Raji (cell line): ENCODE data around the gene SOST.

Experiments
- POLR2A ChIP-seq: IDR thresholded peaks from 2 replicates; pipeline ENCODE4 v1.6.1; 2011; ENCODE audit warnings: low read depth, low read length, control low read depth; ENCODE audit not compliant: insufficient read depth

Gene SOST

DNA sequence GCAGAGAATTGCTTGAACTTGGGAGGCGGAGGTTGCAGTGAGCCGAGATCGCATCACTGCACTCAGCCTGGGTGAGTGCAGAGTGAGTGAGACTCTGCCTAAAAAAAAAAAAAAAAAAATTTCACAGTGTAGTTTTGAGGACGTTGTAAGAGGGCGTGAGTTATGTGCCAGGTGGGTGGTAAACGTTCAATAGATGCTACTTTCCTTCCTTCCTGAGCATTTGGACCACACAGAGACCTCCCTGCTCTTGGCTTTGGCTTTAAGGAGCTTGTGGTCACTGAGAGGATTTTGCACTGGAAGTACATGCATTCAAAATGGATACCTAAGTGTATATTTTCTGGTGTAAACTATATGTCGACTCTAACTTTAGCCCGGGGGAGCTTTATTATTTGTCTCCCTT lies 30.5 kb downstream of the SOST start:
- TF ChIP-seq POLR2A: no peak

DNA sequence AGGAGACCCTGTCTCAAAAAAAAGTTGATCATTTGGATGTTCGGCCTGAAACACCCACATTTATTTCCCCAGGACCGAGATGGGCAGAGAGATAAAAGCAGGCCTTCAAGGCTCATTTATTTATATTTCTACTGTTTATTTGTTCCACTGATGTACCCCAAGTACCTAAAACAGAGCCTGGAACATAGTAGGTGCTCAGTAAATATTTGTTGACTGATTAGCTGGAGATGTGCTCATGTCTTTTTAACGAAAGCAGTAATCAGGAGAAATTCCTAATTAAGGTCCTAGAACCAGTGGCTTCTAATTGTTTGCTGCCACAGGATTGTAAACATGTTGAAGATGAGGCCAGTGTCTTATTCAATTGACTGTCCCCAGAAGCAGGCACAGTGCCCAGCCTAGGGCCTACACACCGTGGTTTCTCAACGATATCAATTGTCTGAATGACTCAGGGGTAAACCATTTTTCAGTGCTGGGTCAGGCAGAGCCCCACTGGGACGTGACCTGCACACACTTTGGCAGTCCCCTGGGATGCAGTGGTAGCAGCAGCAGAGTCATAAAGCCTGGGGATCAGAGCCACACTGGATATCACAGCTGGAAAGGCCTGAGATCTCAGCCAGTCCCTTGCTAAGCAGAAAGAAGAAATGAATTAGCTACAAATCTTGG lies 34.8 kb downstream of the SOST start:
- no peak for TF ChIP-seq POLR2A

DNA sequence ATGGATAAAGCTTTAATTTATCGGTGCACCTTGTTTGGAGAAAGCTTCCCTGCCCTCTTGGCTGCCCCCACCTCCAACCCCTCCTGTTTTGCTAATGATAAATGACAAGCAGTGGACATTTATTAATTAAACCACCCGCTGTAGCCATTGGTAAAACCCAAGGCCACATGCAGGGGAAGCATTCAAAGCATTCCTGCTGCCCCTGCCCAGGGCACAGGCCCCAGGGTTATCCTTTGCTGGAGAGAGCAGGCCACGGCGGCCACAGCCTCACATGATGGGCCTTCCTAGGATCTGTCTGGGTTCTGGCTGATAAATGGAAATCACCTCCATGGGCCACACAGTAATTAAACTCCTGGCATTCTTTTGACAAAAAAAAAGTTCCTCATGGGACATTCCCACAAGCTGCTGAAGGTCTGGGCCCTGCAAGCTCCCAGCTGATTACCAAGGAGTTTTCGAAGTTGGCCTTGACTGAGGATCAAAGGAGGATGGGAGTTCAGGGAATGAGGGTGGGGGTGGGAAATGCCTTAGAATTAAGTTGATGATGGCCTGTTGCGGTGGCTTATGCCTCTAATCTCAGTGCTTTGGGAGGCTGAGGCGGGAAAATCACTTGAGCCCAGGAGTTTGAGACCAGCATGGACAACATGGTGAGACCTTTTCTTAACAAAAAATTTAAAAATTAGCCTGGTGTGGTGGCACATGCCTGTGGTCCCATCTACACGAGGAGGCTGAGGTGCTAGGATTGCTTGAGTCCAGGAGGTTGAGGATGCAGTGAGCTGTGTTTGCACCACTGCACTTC lies 35.5 kb downstream of the SOST start:
- no peak for TF ChIP-seq POLR2A

DNA sequence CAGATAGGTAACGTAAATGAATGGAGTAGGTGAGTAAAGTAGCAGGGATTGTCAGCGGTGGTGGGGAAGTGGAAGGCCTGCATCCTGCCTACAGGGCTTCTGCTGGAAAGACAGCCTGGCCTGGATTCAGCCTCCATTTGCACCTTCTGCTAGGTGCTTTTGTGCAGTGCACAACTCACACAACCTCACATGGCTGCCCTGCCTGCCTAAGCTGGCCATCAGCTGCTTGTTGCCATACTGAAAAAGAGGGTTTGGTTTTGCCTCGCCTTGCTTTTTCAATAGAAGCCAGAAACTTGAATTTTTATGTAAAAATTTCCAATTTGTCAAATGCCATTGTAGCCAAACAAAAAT lies 36.3 kb downstream of the SOST start:
- no peak for TF ChIP-seq POLR2A

DNA sequence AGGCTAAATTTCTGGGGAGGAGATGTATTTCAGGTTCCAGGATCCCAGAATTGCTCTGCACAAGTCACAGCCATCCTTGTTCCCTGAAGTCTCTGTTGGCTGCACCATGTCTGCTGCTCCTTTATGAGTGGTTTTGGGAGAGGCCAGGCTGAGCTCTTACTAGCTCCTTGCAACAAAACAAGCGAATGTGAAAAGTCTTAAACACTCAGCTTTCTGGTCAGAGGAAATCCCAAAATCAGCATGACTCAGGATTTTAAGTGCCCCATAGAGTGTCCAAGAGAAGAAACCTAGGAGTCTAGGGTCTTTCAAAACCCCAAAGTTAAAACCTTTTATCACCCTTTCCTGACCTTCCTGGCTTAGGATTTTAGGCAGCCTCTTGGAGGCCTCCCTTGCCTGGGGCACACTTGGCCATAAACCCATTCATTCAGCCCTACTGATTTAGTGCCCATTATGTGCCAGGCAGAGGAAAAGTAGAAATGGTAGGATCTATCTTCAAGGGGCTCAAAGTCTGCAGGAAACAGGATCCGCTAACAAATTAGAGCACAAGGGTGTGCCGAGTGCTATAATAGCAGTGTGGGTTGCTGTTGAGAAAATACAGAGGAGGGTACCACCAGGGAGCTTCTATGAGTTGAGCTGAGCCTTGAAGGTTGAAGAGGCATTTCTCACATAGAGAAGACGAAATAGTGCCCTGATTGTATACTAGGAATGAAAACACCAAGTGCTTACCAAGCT lies 36.9 kb downstream of the SOST start:
- TF ChIP-seq POLR2A: no peak

DNA sequence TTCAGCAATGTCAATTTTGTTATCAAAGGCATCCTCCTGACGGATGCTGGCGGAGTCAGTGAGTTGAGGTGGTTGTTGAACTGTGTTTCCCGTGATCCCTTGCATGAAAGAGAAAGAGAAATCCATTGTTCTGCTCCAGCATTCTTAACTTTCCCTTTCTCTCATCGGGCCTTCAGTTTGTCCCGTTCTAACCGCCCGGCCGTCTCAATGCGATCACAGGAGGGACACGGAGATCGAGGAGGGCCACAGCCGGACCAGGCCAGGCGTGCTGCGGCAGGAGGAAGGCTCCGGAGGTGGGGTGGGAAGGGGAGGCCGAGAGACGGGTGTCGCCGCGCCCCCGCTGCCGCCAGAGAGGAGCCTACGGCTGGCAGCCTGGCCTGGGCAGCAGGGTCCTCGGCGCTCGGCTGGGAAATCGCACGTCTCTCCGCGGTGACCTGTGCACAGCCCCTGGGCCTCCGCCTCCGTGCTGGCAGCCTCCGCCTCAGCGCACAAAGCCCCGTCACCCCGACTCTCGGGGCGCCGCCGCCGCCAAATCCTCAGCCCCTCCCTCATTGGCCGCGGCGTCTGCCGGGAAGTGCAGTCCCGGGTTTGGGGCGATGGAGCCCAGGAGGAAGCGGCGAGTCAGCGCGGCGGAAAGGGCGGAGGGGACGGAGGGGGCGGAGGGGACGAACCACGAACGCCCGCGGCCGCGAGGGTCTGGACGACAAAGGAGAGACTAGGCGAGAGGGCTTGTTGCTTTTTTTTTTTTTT lies 38.1 kb downstream of the SOST start:
- TF ChIP-seq POLR2A: no peak

DNA sequence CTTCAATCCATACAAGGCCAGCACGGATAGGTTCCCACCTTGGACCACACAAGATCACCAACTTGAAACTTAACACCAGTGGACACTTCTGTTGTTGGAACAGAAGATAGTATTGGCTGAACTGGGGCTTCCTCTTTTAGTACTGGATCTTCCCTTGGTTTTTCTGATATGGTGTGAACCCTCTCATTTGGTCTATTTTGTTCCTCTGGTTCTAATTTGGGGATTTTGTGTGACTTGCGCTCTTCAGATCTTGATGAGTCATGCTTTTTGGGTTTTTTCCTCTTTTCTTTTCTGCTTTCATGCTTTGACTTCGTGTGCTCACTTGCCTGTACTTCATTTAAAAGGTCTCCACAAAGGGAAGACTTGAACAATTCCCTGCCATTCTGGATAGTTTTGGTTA lies 39.0 kb downstream of the SOST start:
- no peak for TF ChIP-seq POLR2A

DNA sequence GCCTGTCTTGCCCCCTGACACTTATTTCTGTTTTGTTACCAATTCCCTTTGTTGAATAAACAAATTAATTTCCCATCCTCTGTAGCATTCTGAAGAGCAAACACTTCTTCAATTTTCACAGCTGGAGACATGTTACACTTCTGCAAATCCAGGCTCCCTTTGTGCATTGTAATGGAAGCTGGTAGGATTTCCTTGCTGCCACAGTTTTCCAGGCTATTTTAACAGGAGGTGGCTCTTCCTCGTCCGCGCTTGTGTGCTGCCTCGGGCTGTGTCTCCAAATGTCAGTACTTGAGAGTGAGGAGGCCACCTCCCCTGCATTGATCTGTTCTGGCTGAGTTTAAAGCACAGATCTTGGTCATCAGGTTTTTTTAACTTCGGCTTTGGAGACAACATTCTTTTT lies 40.0 kb downstream of the SOST start:
- TF ChIP-seq POLR2A: no peak

DNA sequence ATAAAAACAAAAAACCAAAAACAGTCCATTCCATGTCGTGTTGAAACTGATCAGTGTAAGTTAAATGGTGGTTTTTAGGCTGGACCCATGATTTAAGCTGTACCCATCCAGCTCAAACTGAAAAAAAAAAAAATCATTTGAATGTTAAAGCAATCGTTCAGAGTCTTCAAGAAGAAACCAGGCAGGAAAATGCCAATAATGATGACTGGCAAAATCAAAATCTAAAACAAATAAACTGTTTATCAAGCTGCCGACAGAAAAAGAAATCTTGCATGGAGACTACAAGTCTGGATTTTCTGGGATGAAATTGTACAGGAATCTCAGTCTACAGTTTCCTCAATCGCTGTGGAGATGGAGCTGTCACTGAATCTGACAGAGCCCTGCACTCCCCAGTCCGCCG lies 40.7 kb downstream of the SOST start:
- TF ChIP-seq POLR2A: no peak

DNA sequence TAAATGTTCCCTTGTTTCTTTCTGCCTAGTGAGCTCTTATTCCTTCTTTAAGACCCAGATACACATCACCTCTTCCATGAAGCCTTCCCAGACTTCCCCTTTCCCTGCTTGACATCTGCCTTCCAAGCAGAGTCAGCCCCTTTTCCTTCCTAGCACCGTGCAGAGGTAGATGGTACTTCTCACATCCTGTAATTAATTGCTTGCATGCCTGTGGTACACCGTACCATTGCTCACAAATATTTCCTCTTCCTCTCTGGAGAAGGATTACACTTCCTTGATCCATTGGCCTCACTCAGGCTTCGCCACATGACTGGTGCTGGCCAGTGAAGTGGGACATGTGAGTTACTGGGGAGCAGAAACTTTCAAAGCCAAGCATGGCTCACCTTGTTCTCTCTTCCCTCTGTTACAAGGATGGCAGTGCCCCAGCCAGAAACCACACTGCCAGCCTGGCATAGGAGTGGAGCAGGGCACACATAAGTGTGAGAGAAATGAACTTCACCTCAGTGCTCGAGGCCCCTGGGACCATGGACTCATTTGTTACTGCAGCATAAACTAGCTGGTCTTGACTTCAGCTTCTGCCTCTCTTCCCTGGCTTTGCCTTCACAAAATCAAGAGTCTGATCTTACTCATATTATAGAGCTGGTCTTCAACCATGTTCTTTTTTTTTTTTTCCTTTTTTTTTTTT lies 44.0 kb downstream of the SOST start:
- TF ChIP-seq POLR2A: no peak

DNA sequence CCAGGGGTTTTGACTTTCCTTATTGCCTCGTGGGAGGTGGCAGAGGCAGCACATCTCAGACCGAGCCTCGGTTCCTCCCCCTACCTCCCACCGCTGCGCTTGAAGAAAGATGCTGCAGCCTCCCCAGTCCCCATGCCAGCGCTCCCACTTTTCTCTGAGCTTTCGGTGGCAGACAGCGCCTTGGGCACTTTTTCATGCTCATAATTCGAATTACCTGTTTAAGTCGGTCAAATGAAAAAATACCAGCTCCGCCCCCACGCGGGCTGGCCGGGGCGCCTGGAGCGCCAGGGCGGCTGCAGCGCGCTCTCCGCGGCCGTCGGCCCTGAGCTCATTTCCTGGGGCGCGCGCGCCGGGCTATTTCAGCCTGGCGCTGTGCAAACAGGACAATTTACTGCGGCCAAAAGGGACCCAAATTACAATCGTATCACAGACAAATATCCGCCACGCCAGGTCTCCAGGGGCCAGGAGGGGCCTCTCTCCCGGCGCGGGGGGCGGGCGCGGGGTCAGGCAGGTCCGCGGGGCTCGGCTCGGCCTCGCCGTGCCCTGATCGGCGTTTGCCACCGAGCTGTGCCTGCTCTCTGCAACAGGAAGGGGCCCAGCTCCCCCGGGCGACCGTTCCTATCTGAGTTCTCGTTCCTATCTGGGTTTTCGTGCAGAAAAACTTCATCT lies 45.0 kb downstream of the SOST start:
- TF ChIP-seq POLR2A: no peak

DNA sequence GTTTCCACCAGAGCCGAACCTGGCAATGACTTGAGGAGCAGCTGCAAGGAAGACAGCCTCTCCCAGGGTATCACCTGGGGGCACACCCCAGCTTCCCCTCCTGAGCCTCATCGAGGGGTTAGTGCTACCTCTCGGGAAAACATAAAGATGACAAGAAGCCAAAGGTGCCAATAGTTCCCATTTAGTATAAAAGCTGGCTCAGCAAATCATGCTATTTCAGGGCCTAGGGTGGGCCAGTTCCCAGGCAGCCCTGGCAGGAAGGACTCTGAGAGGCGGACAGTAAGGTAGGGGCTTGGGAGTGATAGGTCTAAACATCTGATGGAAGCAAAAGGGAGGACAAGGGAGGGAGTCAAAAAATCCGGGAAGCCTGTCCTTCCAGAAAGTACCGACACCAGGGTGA lies 46.2 kb downstream of the SOST start:
- TF ChIP-seq POLR2A: no peak

DNA sequence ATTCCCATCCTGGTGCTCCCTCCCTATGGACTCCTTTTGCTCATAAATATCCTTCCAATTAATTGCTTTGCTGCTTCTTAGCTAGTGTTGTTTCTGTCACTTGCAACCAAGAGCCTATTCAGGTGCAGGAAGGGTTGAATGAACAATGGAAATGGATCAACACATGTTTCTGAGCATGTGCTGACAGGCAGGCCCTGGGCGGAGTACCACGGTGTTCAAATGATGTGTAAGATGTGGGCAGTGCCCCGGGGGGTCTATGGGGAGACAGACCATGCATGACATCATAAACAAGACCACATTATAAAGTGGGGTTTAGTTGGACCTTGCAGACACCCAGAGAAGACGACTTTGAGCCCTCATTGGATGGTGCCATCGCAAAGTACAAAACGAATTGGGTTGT lies 48.5 kb downstream of the SOST start:
- no peak for TF ChIP-seq POLR2A

DNA sequence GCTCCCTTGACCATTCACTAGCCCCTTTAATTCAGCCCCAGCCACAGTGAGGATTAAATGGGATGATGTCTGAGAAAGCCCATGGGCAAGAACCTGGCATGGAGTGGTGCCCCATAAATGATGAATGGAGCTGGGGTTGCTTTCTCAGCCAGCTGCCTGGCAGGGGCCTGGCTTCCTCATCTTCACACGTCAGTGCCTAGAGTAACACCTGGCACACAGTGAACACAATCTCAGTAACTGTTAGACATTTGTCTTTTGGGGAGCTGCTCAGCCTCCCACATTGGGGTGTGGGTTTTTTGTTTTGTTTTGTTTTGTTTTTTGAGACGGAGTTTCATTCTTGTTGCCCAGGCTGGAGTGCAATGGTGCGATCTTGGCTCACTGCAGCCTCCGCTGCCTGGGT lies 49.4 kb downstream of the SOST start:
- TF ChIP-seq POLR2A: no peak

DNA sequence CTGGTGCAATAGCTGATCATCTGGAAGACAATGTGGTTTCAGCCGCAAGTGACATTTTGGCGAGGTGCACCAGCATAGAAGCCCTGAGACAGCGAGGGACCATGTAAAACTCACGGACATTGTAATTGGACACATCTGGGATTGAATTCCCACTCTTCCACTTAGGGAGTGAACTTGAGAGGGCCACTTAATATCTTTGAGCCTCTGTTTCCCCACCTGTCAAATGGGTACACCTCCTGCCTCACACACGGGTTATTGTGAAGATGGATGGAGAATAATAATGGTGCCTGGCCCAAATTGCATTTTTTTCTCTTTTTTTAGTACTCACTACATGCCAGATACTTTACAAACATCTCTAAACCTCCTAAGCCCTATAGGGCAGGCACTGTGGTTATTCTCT lies 51.4 kb downstream of the SOST start:
- TF ChIP-seq POLR2A: no peak

DNA sequence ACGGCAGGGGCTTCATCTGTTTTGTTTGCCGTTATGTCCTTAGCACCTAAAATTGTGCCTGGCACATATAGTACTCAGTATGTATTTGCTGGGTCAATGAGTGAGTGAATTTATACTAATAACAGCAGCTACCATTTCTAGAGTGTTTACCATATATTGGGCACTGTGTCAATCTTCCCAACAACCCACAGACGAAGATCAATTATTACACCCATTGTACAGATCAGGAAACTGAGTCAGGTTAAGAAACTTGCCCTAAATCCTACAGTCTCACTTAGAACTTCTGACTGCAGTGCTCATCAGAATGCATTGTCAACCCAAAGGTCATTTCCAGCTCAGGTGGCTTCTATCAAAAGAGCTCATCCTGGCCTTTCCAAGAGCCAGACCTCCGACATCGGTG lies 52.4 kb downstream of the SOST start:
- no peak for TF ChIP-seq POLR2A
